HG03135 (cell line): ENCODE results near the gene TUBB3.
A peak's percentile ranks its signal among the peaks of the same experiment; 100 is the strongest.
"Not testable (repeated sequence)": the region's sequence is repeated elsewhere in the genome, so short reads cannot be mapped to it uniquely, and the experiment has no call there.

Source experiments
- ATAC-seq: cut with Tn5 transposase; IDR thresholded peaks from one replicate; pipeline ENCODE4 v1.9.1; 2021; ENCODE audit warnings: mild to moderate bottlenecking, moderate library complexity; ENCODE audit not compliant: unreplicated experiment

TUBB3 gene

DNA sequence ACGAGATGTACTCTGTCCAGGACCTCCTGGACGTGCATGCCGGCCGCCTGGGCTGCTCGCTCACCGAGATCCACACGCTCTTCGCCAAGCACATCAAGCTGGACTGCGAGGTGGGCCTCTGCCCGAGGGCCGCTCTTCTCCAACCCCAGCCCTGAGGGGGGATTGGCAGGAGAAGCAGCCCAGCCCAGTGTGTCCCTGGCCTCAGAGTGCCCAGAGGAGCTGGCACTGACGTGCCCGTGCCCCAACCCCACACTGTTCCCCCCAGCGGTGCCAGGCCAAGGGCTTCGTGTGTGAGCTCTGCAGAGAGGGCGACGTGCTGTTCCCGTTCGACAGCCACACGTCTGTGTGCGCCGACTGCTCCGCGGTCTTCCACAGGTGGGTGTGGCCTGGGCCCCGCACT lies 41.1 kb downstream of the TUBB3 start:
- no peak for ATAC-seq

DNA sequence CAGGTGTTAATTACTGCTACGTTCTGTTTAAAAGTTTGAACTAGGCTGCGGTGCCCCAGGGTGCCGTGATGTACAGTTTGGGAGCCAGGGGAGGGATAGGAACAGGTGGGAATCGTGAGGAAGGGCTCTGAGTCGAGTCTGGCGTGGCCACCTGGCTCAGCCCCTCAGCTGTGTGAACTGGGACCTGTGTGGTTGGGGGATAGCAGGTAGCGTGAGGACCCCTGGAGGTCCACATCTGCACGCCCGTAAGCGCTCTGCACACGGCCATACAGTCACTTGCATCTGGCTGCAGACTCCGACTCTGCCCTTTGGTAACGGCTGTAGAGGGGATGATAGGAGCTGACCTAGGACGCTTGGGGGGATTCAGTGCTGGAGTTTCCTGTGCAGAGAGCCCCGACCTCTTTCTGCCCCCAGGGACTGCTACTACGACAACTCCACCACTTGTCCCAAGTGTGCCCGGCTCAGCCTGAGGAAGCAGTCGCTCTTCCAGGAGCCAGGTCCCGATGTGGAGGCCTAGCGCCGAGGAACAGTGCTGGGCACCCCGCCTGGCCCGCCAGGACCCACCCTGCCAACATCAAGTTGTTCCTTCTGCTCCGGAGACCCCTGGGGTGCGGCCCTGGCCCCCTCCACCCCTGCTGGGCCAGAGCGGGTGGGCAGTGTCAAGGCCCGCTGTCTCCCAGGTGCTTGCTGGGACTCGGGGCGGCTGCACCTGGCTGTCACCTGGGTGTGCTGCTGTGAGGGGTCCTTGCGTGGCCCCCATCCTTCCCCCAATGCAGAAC lies 42.5 kb downstream of the TUBB3 start:
- ATAC-seq, result no peak

DNA sequence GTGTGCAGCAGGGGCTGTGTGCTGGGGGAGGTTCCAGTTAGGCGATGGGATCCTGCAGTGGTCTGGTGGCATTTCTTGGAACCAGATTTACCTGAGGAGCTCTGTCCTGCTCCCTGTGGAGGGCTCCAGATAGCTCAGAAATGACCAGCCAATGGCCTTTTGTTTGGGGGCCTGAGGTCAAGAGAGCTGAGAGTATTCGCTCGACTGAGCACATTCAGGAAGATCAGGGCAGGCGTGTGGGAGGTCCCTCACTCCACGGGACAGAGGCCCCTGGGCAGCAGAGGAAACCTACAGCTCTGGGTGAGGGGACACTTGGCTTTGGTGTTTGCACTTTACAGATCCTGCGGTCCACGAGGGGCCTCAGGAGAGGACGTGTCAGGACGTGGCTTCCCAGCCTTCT lies 43.6 kb downstream of the TUBB3 start:
- no peak for ATAC-seq

DNA sequence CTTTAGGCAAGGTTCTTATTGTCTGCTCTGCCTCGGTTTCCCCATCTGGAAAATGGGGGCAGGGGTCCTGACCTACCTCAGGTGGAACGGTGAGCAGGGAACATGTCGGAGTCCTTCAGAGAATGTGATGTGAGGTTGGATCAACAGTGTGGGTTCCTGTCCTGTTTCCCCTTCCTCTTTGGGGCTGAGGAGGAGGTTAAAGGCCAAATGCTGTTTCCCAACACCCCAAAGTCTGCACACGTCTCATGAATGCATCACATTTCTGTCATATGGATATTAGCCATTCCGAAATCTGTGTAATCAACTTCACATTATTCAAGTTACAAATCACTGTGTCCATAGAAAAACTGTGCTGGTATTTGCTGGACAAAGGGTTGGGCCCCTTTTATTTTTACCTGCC lies 44.3 kb downstream of the TUBB3 start:
- not testable (repeated sequence) for ATAC-seq

DNA sequence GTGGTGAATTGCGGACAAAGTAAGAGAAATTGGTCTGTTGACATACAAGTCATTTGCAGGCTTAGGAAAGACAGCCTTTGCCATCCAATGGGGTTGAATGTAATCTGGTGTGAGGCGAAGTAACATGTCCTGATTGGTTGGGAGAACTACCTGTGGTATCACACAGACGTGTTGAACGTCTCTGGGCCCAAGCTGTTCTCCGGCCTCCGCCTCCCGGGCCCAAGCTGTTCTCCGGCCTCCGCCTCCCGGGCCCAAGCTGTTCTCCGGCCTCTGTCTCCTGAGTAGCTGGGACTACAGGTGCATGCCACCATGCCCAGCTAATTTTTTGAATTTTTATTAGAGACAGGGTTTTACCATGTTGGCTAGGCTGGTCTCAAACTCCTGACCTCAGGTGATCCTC lies 44.9 kb downstream of the TUBB3 start:
- not testable (repeated sequence) for ATAC-seq

DNA sequence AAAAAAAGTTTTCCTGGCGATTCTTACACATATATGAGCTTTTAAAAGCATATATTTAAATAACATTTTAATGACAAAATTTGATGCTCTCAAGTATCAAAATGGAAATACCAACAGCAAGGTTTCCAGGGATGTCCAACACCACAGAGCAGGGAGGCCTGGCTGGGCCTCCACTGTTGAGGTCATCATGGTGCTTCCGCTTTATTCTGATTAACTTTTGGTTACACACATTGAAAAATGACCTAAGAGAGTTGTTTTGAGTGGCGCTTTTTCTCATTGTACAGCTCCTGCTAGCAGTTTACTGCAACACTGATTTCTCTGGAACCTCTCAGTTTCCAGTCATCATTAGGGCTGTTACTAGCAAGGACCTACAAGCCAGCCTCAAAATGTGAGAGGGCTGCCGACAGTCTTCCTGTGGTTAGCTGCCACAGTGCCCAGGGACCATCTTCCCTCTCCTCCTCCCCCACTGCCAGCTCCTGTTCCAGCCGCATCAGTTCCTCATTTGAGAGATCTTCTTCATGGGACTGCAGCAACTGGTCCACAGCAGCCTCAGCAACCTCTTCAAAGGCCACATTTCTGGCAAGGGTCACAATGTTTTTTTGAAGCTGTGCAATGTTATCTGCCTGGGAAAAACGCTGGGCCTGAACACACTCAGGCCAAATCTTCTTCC lies 46.7 kb downstream of the TUBB3 start:
- ATAC-seq, result no peak

DNA sequence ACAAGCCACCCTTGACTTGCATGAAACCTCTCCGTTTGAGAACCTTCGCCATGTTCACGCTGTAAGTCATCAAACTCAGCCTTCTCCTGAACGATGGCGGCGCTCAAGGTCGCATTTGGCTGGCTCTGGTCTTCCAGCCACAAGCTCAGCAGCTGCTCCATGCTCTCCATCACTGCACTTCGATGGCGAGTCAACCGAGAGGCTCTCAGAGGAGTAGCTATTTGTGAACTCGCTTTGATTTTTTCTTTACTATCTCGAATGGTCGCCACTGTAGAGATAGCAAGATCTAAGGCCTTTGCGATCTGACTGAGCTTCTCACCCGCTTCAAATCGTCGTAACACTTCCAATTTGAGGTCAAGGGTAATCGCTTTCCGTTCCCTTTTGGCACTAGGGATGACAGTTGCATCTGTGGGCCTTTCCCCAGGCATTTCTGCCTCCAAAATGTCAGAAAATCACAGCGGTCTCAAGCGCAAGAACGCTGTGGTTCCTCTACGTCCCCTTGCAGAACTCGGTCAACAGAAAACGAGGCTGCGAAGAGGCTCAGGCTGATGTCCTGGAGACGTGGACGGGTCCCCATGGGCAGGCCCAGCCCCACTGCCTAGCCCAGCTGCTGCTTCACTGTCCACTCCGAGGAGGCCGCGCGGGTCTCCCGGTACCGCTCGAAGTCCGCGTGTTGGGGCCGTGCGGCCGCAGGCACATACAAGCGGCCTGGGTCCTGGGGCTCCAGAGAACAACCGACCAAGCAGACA lies 48.5 kb downstream of the TUBB3 start:
- ATAC-seq, result peak; percentile 3

DNA sequence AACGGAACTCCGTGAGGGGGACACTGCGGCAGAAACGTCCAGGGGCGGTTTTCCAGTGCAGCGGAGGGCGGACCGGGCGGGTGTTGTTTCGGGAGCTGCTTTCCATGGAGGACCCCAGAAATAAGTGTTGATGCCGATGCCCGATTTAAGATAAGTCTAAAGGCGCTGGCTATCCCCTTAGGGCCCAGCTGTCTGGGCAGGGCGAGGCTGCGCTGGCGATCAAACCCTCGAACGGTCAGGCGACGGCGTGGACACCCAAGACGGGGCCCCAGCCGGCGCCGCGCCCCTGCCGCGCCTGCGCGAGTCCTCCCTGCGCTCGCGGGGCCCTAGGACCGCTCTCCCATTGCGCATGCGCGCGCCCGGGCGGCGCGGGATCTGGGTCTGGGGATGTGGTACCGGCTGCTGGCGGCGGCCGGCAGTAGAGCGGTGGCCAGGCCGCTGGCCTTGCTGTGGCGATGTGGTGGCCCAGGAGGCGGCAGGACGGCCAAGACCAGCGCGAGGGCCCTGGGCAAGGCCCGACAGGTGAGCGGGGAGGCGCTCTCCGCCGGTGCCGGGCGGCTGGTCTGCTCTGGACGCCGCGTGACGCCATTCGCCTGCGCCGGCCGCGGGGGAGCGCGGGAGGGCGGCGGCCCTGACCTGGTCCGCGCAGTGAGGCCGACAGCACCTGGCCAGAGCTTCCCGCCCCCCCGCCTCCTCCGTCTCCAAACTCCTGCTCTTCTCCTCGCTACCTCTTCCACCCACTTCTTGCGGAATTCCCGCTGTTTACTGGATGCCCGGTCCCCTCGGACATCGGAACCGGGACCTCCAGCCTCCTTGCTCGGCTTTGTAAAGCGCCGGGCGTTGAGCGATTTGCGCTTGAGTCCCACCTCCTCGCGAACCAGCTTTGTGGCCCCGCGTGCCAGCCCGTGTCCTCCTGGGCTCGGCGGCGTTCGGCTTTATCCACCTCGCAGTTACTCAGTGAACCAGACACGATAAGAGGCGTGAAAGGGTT lies 49.4 kb downstream of the TUBB3 start:
- ATAC-seq, result peak; percentile 82

DNA sequence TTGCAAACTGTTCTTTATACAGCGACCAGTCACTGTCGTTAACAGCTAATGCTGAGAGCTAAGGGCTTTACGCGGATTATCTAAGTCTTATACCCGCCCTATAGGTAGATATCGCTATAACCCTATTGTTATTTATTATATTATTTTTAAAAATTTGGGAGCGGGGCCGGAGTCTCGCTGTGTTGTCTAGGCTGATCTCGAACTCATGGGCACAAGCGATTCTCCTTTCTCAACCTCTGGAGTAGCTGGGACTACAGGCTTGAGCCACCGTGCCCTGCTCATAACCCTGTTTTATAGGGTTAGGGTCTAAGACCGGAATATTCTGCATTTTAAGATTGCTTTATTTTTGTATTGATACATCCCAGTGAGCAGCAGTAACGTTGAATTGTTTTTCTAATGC lies 50.1 kb downstream of the TUBB3 start:
- no peak for ATAC-seq

DNA sequence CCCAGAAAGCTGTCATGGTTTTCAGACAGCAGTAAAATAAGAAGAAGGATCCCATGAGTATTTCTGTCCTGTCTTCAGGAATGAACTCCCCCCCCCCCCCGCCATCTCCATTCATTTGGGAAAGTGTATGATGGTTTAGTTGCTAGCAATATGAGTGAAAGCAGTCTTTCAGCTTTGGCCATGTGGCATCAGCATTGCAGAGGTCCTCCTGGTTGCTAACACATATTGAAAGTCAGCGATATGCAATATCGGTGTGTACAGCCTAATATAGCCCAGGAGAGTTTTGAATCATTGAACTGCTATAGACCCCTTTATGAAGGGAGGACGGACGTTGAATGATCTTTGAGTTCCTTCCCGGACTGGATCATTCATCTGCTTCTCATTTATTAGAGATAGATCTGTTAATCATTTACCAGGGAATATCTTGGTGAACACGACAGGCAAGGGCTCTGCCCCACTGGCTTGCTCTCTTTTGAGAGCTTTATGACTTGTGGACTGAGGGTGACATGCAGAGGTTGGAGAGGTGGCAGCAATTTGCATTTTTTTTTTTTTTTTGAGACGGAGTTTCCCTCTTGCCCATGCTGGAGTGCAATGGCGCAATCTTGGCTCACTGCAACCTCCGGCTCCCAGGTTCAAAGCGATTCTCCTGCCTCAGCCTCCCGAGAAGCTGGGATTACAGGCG lies 50.7 kb downstream of the TUBB3 start:
- no peak for ATAC-seq

DNA sequence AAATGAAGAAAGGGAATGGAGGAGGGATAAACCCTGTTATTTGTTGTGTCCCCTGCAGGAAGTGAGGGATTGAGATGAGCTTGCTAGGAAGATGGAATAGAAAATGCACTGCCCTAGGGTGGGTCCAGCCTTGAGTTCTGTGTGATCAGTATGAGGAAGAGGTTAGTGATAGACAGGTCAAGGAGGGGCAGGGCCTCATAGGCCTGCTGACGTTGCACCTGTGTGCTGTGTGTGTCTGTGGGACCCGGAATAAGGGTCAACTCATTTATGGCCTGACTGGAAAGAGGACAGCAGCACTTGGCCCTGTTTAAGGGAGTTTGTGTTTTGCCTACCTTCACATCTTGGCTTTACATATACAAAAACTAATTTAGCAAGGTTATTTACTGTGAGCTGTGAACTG lies 51.7 kb downstream of the TUBB3 start:
- no peak for ATAC-seq

DNA sequence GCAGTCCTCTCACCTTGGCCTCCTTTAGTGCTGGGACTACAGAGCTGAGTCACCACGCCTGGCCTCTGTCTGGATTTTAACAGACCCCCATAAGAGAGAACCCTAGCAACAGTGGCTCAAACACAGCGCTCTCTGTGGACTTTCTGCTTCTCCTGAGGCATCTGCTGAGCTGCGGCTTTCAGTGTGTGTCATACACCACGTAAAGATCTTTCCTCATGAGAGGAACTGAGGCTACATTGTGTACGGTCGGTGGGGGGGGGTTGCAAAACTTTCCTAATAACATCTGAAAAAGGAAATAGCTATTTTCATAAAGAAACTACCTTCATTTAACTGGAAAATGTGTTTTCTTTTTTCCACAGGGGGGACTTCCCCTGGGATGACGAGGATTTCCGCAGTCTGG lies 58.3 kb downstream of the TUBB3 start:
- ATAC-seq, result no peak

DNA sequence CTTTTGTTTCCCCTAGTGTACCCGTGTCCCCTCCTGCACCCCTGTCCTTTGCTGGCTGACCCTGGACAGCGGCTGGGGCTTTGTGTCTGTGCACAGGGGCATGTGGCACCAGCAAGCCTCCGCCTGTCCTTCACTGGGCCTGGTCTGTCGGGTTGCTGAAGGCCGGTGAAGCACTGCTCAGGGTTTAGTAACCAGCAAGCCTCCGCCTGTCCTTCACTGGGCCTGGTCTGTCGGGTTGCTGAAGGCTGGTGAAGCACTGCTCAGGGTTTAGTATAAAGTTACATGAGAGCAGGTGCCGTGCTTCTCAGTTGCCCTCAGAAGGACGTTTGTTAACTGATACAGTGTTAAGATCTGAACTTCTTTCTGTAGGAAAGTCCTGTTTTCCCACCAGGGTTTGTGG lies 59.2 kb downstream of the TUBB3 start:
- no peak for ATAC-seq

DNA sequence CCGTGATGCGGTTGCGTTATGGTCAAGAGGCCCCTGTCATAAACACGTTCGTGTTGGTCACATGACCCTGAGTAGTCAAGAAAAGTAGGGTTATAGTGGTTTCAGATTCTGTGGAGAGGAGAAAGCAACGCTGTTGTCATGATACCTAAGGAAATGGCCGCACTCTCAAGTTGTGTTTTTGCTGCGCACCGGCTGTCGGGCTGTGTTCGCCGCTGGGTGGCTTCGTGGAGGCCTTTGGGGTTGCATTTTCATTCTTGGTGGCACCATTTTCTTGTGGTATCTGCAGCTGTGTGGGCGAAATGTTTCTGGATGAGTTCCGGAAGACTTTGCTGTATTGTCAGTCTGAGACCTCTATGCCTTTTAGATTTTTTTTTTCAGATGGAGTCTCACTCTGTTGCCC lies 60.4 kb downstream of the TUBB3 start:
- no peak for ATAC-seq

DNA sequence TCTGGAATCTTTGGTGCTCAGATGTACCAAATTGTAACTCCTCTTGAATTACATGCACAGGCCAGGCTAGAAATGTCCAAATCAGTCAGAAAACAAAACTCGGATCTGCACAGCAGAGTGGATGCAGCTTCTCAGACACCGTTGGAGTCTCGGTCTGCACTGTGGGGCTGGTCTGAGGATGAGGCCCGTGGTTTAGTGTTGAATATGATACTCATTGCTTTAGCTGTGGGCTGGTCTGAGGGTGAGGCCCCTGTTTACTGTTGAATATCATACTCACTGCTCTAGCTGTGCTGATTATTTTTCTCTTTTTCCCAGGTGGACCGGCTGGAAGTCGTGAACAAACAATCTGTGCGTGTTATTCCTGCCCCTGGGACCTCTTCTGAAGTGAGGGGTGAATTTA lies 61.1 kb downstream of the TUBB3 start:
- ATAC-seq, result no peak

DNA sequence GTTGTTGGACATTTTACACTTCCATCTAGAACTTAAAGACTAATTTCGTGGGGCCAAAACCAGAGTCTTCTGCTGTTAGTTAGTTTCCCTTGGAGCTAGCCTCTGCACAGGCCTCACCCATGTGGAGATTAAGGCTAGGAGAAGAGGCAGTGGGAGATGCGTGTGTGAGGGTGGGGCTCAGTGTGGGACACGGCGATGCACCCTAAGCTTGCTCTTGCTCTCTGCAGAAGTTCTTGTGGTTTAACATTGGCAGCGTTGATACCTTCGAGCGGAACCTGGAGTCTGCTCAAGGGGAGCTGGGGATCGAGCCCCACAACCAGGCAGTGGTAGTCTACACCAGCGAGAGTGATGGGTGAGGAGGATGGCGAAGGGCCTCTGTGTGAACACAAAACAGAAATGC lies 62.1 kb downstream of the TUBB3 start:
- no peak for ATAC-seq
